ENCODE results near the gene SNX27.

Gene SNX27

DNA sequence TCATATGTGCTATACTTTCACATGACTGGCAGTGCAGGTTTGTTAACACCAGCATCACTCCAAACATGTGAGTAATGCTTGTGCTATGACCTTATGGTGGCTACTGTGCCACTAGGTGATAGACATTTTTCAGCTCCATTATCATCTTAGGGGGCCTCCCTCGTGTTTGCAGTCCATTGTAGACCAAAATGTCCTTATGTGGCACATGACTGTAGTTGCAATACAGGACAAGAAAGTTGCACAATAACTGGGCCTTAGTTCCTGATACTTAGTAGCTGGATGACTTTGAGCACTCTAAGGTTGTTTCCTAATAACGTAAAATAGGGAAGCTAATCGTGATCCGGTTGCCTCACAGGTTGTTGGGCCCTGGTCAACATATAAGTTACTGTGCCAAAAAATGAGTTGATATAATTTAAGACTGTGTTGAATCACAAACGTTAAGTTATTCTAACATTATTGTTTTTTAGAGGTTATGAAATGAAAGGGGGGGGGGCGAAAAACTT lies 511 bp upstream of the SNX27 start:
- DNase-seq (ENCODE audit: low spot score): no peak
- H3K27ac ChIP-seq: peak overlapping the region; percentile 83
- ChIA-PET POLR2A (ENCODE audit: low non-redundant PET) (no interaction called here), CTCF (interaction anchor here (0.6 to 1.6 kb wide), 4 partner anchors 18 to 254 kb away, joined by 3 to 8 read pairs (median 3); no protein-coding TSS in a partner anchor)
- TF ChIP-seq CTCF (conservative IDR thresholded peaks at IDR 0.05; ENCODE audit: low read depth): no peak

DNA sequence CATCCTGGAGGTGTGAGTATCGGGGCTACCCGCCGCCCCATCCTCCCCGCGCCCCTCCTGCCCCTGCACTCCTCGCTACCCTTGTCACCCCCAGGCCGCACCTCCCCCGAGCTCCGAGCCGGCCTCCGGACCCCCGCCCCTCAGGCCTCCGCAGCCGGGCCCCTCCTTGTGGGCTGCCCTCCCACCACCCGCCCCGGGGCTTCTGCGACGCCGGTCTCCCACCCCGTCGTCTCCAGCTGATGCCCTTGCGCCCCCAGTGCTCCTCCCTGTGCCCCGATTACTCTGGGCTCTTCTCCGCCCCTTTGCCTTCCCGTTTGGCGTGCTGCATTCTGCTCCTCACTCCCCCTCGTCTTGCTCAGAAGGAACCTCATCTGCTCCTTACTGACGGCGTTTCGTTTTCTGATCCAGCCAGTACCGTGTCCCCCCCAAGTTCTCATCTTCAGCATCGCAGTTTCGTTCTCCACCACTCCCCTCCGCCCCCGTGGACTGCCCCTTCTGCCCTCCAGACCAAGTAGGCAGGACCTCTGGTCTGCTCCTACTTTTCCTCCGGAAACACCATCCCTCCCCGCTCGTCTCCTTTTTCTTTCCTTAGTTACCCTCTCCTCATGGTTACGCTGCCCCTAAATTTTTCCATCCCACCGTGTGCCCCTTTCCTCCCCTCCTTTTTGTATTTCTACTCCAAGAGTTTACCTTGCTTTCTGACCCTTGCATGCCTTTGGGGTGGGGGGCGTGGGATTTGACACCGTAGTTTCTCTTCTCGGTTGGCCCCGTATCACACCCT lies 841 bp downstream of the SNX27 start:
- CTCF ChIA-PET: interaction anchor here (0.7 to 1.6 kb wide), 2 partner anchors 19 to 287 kb away, joined by 3 to 8 read pairs; no protein-coding TSS in a partner anchor
- POLR2A ChIA-PET (ENCODE audit: low non-redundant PET): no interaction called here
- no peak for TF ChIP-seq CTCF (conservative IDR thresholded peaks at IDR 0.05; ENCODE audit: low read depth)
- H3K27ac ChIP-seq: peak overlapping the region; percentile 83
- DNase-seq (ENCODE audit: low spot score): peak; percentile 24

GRCh38 chr1:151613282-151613780 lies 1.5 kb downstream of the SNX27 start:
- H3K27ac ChIP-seq: peak overlapping the region; percentile 83
- POLR2A ChIA-PET (ENCODE audit: low non-redundant PET): no interaction called here
- CTCF ChIA-PET: interaction anchor here (0.7 kb wide), 1 partner anchor 286 kb away, joined by 3 read pairs; no protein-coding TSS in a partner anchor
- DNase-seq (ENCODE audit: low spot score): no peak
- no peak for TF ChIP-seq CTCF (conservative IDR thresholded peaks at IDR 0.05; ENCODE audit: low read depth)

DNA sequence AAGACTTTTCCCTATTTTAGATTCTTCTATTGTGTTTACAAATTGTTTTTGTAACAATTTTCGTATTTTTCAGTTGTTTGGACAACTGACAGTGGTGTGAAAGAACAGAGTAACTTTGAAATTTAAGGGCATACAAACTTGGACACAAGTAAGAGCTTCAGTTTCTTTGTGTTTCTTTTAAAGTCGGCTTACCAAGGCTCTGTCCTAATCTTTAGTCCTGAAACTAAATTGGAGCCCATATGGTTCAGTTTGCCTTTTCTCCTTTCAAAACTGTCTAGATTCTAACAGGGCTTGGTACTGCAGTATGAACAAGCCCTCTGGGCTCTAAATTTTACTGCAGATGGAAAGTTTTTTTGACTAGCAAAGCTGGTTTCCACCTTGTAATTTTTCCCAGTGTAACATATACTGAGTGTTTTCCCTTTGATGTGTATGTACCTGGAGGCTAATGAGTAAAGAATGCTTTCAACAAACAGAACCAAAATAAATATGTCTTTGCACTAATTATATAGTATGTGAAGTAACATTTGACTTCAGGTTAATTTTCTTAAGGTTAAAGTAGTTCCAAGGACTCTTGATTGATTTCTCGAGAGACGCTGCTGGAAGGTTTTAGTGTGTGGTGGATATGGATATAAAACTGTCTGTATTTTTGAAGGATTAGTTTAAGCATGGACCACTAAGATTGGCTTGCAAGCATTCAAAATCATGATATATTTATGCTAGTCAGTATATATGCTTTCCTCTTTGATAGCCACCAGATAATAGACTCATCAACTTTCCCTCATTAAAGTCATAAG lies 4.1 kb downstream of the SNX27 start:
- CTCF ChIA-PET: no interaction called here
- DNase-seq (ENCODE audit: low spot score): no peak
- no peak overlapping the region for H3K27ac ChIP-seq
- no peak for TF ChIP-seq CTCF (conservative IDR thresholded peaks at IDR 0.05; ENCODE audit: low read depth)
- POLR2A ChIA-PET (ENCODE audit: low non-redundant PET): no interaction called here

- DNase-seq (ENCODE audit: low spot score): peak; percentile 42
- ChIA-PET POLR2A (ENCODE audit: low non-redundant PET) (no interaction called here), CTCF (interaction anchor here (0.7 kb wide), 1 partner anchor 101 kb away, joined by 3 read pairs; no protein-coding TSS in a partner anchor)
- no peak overlapping the region for H3K27ac ChIP-seq
- TF ChIP-seq CTCF (conservative IDR thresholded peaks at IDR 0.05; ENCODE audit: low read depth): no peak
Measured at GRCh38 chr1:151616505-151616849, 4.6 kb downstream of the SNX27 start.

GRCh38 chr1:151618003-151618402 lies 6.2 kb downstream of the SNX27 start:
- CTCF ChIA-PET: no interaction called here

More at GRCh38 chr1:151618003-151618402, 6.2 kb downstream of the SNX27 start:
- no peak for DNase-seq (ENCODE audit: low spot score)
- POLR2A ChIA-PET (ENCODE audit: low non-redundant PET): no interaction called here
- H3K27ac ChIP-seq: no peak overlapping the region
- TF ChIP-seq CTCF (conservative IDR thresholded peaks at IDR 0.05; ENCODE audit: low read depth): no peak

All from RWPE1 (cell line).